HepG2 (cell line): ENCODE results near the gene TMEM47. TPM values are rescaled to one million over a fixed set of nuclear protein-coding genes. Genes with fewer than 3 reads are reported as not detected.

Experiments
- ATAC-seq: fragments of 200-7000 bp; cut with Tn5 transposase; 3 replicates; pipeline ENCODE4 v1.9.1; 2020; ENCODE audit warnings: mild to moderate bottlenecking, moderate library complexity
- BruUV-seq: library from RNA; stranded (reverse); fragments of 400-500 nt; replicated peaks from 2 replicates; lab custom pipeline; 2021; lab: Mats Ljungman, UMichigan
- CTCF ChIA-PET: fragments of 300-600 bp; formaldehyde crosslinking; extraction: SDS; loops from one replicate; lab custom pipeline; 2021; ENCODE audit warnings: low total read pairs, inconsistent platforms, low intra/inter-chr PET ratio; lab: Yijun Ruan, JAX
- POLR2A ChIA-PET: fragments of 350-600 bp; sonication (Branson Sonifier 250); formaldehyde crosslinking; loops from one replicate; lab custom pipeline; 2020; ENCODE audit warnings: antibody characterized with exemption, inconsistent platforms; lab: Yijun Ruan, JAX
- DNase-seq: peaks from one replicate; pipeline ENCODE4 v3.0.0-alpha.2; 2015; ENCODE audit warnings: low spot score
- FAIRE-seq: peaks from 3 replicates; lab custom pipeline; 2011; peaks lifted over from hg19 to GRCh38; lab: Jason Lieb, UNC
- H2AFZ ChIP-seq: one replicate; pipeline ENCODE4 v1.6.1; 2011; ENCODE audit warnings: low read length, inconsistent platforms
- H3K27ac ChIP-seq: fragments of 300-600 bp; 3 replicates; pipeline ENCODE4 v1.8.0; 2011; ENCODE audit warnings: mixed run types, mild to moderate bottlenecking, mixed read lengths, low read length, inconsistent platforms; ENCODE audit not compliant: insufficient read depth; ENCODE audit errors: extremely low read length
- H3K27me3 ChIP-seq, 2 experiments: fragments of 200-600 bp in 1 of 2; 2 replicates in 1 of 2; 3 replicates in 1 of 2; pipeline versions ENCODE4 v1.6.0 to v1.8.0; 2011; ENCODE audit warnings: low read length in 2 of 2, mild to moderate bottlenecking in 2 of 2, moderate library complexity in 2 of 2, inconsistent platforms in 1 of 2; ENCODE audit not compliant: insufficient read depth in 2 of 2, control insufficient read depth in 1 of 2
- H3K36me3 ChIP-seq, 2 experiments: fragments of 200-600 bp in 1 of 2; replicated peaks in 1 of 2; 2 replicates in 1 of 2; 3 replicates in 1 of 2; pipeline versions ENCODE4 v1.5.1 to v1.8.0; 2011; ENCODE audit warnings: low read length in 2 of 2, inconsistent platforms in 1 of 2; ENCODE audit not compliant: insufficient read depth in 2 of 2, control insufficient read depth in 1 of 2
- H3K4me1 ChIP-seq: 2 replicates; pipeline ENCODE4 v1.5.1; 2012; ENCODE audit warnings: low read length, inconsistent platforms; ENCODE audit not compliant: insufficient read depth
- H3K4me2 ChIP-seq: 2 replicates; pipeline ENCODE4 v1.6.0; 2011; ENCODE audit warnings: low read depth, low read length, inconsistent platforms
- H3K4me3 ChIP-seq, 3 experiments: fragments of 200-600 bp in 1 of 3; sonication (generic), shearing (Covaris generic) in 1 of 3; replicated peaks in 1 of 3; 2 replicates each; pipeline ENCODE4 v1.5.1; 2011 to 2016; ENCODE audit warnings: low read length in 3 of 3, inconsistent platforms in 2 of 3, low read depth in 2 of 3, mild to moderate bottlenecking in 2 of 3, control low read depth in 1 of 3, mixed read lengths in 1 of 3; ENCODE audit not compliant: insufficient read depth in 1 of 3
- H3K79me2 ChIP-seq: one replicate; pipeline ENCODE4 v1.6.1; 2011; ENCODE audit warnings: low read length, inconsistent platforms; ENCODE audit not compliant: insufficient read depth
- H3K9ac ChIP-seq: 2 replicates; pipeline ENCODE4 v1.6.0; 2011; ENCODE audit warnings: mild to moderate bottlenecking, low read depth, low read length, inconsistent platforms; ENCODE audit not compliant: insufficient read depth
- H3K9me3 ChIP-seq: 2 replicates; pipeline ENCODE4 v1.5.1; 2012; ENCODE audit warnings: mild to moderate bottlenecking, low read length
- H4K20me1 ChIP-seq: 2 replicates; pipeline ENCODE4 v1.6.0; 2011; ENCODE audit warnings: inconsistent platforms, mild to moderate bottlenecking, low read length, moderate library complexity; ENCODE audit not compliant: insufficient read depth
- ARNTL ChIP-seq: sonication (generic); formaldehyde crosslinking; IDR thresholded peaks from 2 replicates; pipeline ENCODE4 v1.4.0; 2020; ENCODE audit warnings: mild to moderate bottlenecking, missing genetic modification reagents
- ELF3 ChIP-seq: IDR thresholded peaks from 2 replicates; pipeline ENCODE4 v1.6.1; 2016; ENCODE audit warnings: missing genetic modification reagents, missing compliant biosample characterization
- KDM6A ChIP-seq: IDR thresholded peaks from 2 replicates; pipeline ENCODE4 v1.6.1; 2016; ENCODE audit warnings: low read depth
- MED8 ChIP-seq: sonication (generic); formaldehyde crosslinking; IDR thresholded peaks from 2 replicates; pipeline ENCODE4 v1.8.1; 2023; ENCODE audit warnings: mild to moderate bottlenecking, missing genetic modification reagents; ENCODE audit not compliant: insufficient replicate concordance
- PITX1 ChIP-seq: sonication (generic); formaldehyde crosslinking; IDR thresholded peaks from 2 replicates; pipeline ENCODE4 v1.5.1; 2020; ENCODE audit warnings: mild to moderate bottlenecking, missing genetic modification reagents
- ZFP36L2 ChIP-seq: sonication (generic); formaldehyde crosslinking; IDR thresholded peaks from 2 replicates; pipeline ENCODE4 v1.4.0; 2020; ENCODE audit warnings: missing genetic modification reagents
- ZFYVE20 ChIP-seq: sonication (generic); formaldehyde crosslinking; IDR thresholded peaks from 2 replicates; pipeline ENCODE4 v1.8.0; 2023; ENCODE audit warnings: low read depth, mild to moderate bottlenecking, moderate library complexity, missing genetic modification reagents, borderline replicate concordance
- ZIK1 ChIP-seq: sonication (generic); formaldehyde crosslinking; IDR thresholded peaks from 2 replicates; pipeline ENCODE4 v1.5.0; 2020; ENCODE audit warnings: mild to moderate bottlenecking, low read depth, missing genetic modification reagents, borderline replicate concordance
- ZNF101 ChIP-seq: sonication (generic); formaldehyde crosslinking; IDR thresholded peaks from 2 replicates; pipeline ENCODE4 v1.4.0; 2020; ENCODE audit warnings: mild to moderate bottlenecking, low read depth, missing genetic modification reagents, borderline replicate concordance
- ZNF235 ChIP-seq: sonication (generic); formaldehyde crosslinking; IDR thresholded peaks from 2 replicates; pipeline ENCODE4 v1.8.1; 2023; ENCODE audit warnings: mild to moderate bottlenecking, missing genetic modification reagents, borderline replicate concordance
- ZNF614 ChIP-seq: IDR thresholded peaks from 2 replicates; pipeline ENCODE4 v1.6.1; 2018; ENCODE audit warnings: missing biosample characterization, missing genetic modification reagents, inconsistent platforms, borderline replicate concordance
- WGBS: methylation state at CpG from one replicate; pipeline ENCODE4 v1.1.6; 2017; ENCODE audit warnings: low lambda C conversion rate; 5-methylcytosine and 5-hydroxymethylcytosine counted together
- in situ Hi-C: cut with HindIII; loops from 2 replicates; pipeline ENCODE4 v1.10.0; 2017; ENCODE audit warnings: low pct_unique_long_range_greater_than_20kb; ENCODE audit not compliant: extremely low pct_ligation_motif_present
- intact Hi-C: fragments of 100-400 bp; cut with micrococcal nuclease; formaldehyde crosslinking; loops from one replicate; pipeline ENCODE4 v1.10.0; 2022; ENCODE audit not compliant: unreplicated experiment
- polyA plus RNA-seq, 8 experiments: library from polyadenylated mRNA; depleted of rRNA in 3 of 8; stranded (reverse) in 7 of 8; unstranded in 1 of 8; fragments of >200 nt; fragmentation: Illumina TruSeq in 4 of 8; extraction: Trizol in 4 of 8; gene quantifications; 2 replicates each; pipeline versions ENCODE4 v1.2.1 to v1.2.3, GENCODE V29; 2011 to 2016; ENCODE audit warnings: low read depth in 4 of 8, missing spikeins in 1 of 8, mixed read lengths in 1 of 8; ENCODE audit not compliant: insufficient read depth in 1 of 8
- total RNA-seq, 5 experiments: library from RNA; depleted of rRNA; stranded (reverse); fragments of >200 nt; fragmentation: Illumina TruSeq; extraction: Trizol; gene quantifications; 2 replicates each; pipeline ENCODE4 v1.2.3, GENCODE V29; 2016; ENCODE audit warnings: low read depth in 1 of 5
- TF ChIP-seq, protein P1 (sequence below), 2 experiments: sonication (generic) in 1 of 2; formaldehyde crosslinking in 1 of 2; IDR thresholded peaks; 2 replicates each; pipeline versions ENCODE4 v1.4.0 to v1.6.1; 2016 to 2020; ENCODE audit warnings: borderline replicate concordance in 1 of 2, low read depth in 1 of 2, mild to moderate bottlenecking in 1 of 2, missing genetic modification reagents in 1 of 2

Gene TMEM47
- total and polyA plus RNA-seq, 2 of the 13 experiments (the other 11 are each of a cell fraction or from before 2014, with no cell fraction given), result not detected

DNA sequence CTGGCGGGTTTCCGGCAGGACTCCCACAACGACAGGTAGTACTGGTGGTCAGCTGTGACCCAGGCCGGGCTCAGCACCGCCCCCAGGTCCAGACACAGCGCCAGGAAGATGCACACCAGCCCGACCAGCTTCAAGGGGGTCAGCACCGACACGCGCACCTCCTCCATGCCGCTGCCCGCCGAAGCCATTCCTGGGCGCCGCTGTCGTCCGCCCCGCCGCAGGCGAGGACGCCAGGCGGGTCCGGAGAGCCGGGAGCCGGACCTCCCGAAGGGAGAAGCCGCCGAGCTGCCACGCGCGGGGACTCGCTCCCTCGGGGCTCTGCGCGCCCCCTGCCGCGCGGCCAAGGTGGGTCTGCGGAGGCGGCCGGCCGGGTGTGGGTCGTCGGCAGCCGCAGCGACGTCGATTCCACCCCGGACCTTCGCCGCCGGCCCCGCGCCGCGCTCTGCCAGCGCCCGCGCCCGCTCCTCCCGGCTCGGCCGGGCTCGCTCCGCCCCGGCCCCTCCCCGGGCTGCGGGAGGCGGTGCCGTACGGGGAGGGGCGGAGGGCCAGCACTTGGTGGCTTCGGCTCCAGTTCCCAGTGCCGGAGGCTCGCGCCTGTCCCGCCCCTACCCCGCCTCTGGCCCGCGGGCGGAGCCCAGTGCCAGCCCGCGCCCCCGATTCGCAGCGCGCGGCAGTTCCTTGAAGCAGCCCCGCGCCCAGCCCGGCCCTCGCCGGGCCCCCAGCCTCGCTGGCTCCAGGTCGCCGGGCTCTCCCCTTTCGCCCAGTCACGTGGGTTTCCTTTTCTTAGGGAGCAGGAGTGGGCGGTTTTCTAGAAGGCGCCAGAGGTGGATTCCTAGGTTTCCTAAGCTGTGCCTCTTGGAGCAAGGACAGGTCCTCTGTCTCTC lies at the start of gene TMEM47 (continued):
- TF ChIP-seq, protein P1, sequence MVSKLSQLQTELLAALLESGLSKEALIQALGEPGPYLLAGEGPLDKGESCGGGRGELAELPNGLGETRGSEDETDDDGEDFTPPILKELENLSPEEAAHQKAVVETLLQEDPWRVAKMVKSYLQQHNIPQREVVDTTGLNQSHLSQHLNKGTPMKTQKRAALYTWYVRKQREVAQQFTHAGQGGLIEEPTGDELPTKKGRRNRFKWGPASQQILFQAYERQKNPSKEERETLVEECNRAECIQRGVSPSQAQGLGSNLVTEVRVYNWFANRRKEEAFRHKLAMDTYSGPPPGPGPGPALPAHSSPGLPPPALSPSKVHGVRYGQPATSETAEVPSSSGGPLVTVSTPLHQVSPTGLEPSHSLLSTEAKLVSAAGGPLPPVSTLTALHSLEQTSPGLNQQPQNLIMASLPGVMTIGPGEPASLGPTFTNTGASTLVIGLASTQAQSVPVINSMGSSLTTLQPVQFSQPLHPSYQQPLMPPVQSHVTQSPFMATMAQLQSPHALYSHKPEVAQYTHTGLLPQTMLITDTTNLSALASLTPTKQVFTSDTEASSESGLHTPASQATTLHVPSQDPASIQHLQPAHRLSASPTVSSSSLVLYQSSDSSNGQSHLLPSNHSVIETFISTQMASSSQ (IDR thresholded peaks at IDR 0.05; ENCODE audit: low read depth), result no peak
- TF ChIP-seq, protein P1 (CRISPR knock-in tag; IDR thresholded peaks at IDR 0.05; ENCODE audit: borderline replicate concordance), result no peak
- no peak for TF ChIP-seq ZFP36L2 (CRISPR knock-in tag)
- no peak for TF ChIP-seq KDM6A (CRISPR knock-in tag)
- no peak for TF ChIP-seq ZIK1 (CRISPR knock-in tag)
- no peak for TF ChIP-seq ZNF101 (CRISPR knock-in tag)
- TF ChIP-seq ARNTL (CRISPR knock-in tag), result no peak
- no peak for TF ChIP-seq ZFYVE20 (CRISPR knock-in tag)

DNA sequence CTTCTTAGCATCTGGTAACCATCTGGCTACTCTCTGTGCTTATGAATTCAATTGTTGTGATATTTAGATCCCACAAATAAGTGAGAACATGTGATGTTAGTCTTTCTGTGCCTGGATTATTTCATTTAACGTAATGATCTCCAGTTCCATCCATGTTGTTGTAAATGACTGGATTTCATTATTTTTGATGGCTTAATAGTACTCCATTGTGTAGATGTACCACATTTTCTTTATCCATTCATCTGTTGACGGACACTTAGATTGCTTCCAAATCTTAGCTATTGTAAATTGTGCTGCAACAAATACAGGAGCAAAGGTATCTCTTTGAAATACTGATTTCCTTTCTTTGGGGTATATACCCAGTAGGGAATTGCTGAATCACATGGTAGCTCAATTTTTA lies 30.0 kb upstream of the TMEM47 start:
- Histone ChIP-seq H3K9me3 (peaks cover 31% of the 10 kb centered on the region), H3K27ac (no peak overlapping the region), H3K9ac (no peak overlapping the region), H3K4me2 (no peak overlapping the region), H3K4me3 (no peak overlapping the region), H3K27me3 (no peaks in the 10 kb centered on the region), H4K20me1 (no peaks in the 10 kb centered on the region), H3K4me1 (no peaks in the 10 kb centered on the region), H3K36me3 (no peaks in the 10 kb centered on the region), H3K79me2 (no peaks in the 10 kb centered on the region), H2AFZ (no peak overlapping the region)
- in situ Hi-C loops (no loop called here), intact Hi-C loops (no loop called here)
- ATAC-seq (no peak), FAIRE-seq (no peak), DNase-seq (no peak)
- ChIA-PET POLR2A (no interaction called here), CTCF (no interaction called here)
- BruUV-seq, result no TSS peak
- TF ChIP-seq ZNF614 (CRISPR knock-in tag) (no peak), KDM6A (CRISPR knock-in tag) (no peak), ELF3 (no peak), ZNF235 (no peak), PITX1 (CRISPR knock-in tag) (no peak), MED8 (no peak)
- 6% methylated on average over 2 of the region's 2 CpGs for WGBS
